BLaER1 (cell line): ENCODE measurements around the gene EPHB2.
A peak's percentile ranks its signal among the peaks of the same experiment; 100 is the strongest.

Experiments
- H3K27ac ChIP-seq: shearing (Covaris generic); formaldehyde crosslinking; 2 replicates; pipeline ENCODE4 v1.8.1; 2022
- H3K27me3 ChIP-seq: shearing (Covaris generic); formaldehyde crosslinking; 2 replicates; pipeline ENCODE4 v1.8.1; 2022
- H3K36me3 ChIP-seq: shearing (Covaris generic); formaldehyde crosslinking; 2 replicates; pipeline ENCODE4 v1.8.1; 2022
- H3K4me1 ChIP-seq: shearing (Covaris generic); formaldehyde crosslinking; 2 replicates; pipeline ENCODE4 v1.8.1; 2022
- H3K4me2 ChIP-seq: shearing (Covaris generic); formaldehyde crosslinking; 2 replicates; pipeline ENCODE4 v1.8.1; 2022
- H3K4me3 ChIP-seq: shearing (Covaris generic); formaldehyde crosslinking; 2 replicates; pipeline ENCODE4 v1.8.1; 2022
- H3K9ac ChIP-seq: shearing (Covaris generic); formaldehyde crosslinking; 2 replicates; pipeline ENCODE4 v1.8.1; 2022
- H3K9me3 ChIP-seq: shearing (Covaris generic); formaldehyde crosslinking; 2 replicates; pipeline ENCODE4 v1.8.1; 2022
- H4K20me1 ChIP-seq: shearing (Covaris generic); formaldehyde crosslinking; 2 replicates; pipeline ENCODE4 v1.8.1; 2022
- Cebpa-rat ChIP-seq: shearing (Covaris generic); IDR thresholded peaks from 2 replicates; pipeline ENCODE4 v1.8.1; 2022

EPHB2 gene

GRCh38 chr1:22876359-22877111 is 165.9 kb downstream of the EPHB2 start:
- no peak overlapping the region for H3K9ac ChIP-seq
- no peak overlapping the region for H3K27ac ChIP-seq
- no peaks in the 10 kb centered on the region for H3K9me3 ChIP-seq
- H4K20me1 ChIP-seq = no peaks in the 10 kb centered on the region
- H3K36me3 ChIP-seq = no peaks in the 10 kb centered on the region
- no peak overlapping the region for H3K4me3 ChIP-seq
- no peaks in the 10 kb centered on the region for H3K27me3 ChIP-seq
- TF ChIP-seq Cebpa-rat = no peak
- H3K4me2 ChIP-seq = no peak overlapping the region
- H3K4me1 ChIP-seq = peaks cover 21% of the 10 kb centered on the region

GRCh38 chr1:22877112-22877915 is 166.7 kb downstream of the EPHB2 start:
- Histone ChIP-seq H4K20me1 (no peaks in the 10 kb centered on the region), H3K4me3 (no peak overlapping the region), H3K27me3 (no peaks in the 10 kb centered on the region), H3K36me3 (no peaks in the 10 kb centered on the region), H3K9ac (no peak overlapping the region), H3K4me1 (peaks cover 21% of the 10 kb centered on the region), H3K9me3 (no peaks in the 10 kb centered on the region), H3K4me2 (no peak overlapping the region), H3K27ac (no peak overlapping the region)
- TF ChIP-seq Cebpa-rat = no peak

GRCh38 chr1:22877980-22878379 is 167.3 kb downstream of the EPHB2 start:
- H3K9ac ChIP-seq = no peak overlapping the region
- no peak for TF ChIP-seq Cebpa-rat

GRCh38 chr1:22878626-22879025 is 168.0 kb downstream of the EPHB2 start:
- Histone ChIP-seq H3K4me1 (peaks cover 12% of the 10 kb centered on the region), H3K4me3 (no peak overlapping the region), H3K9me3 (no peaks in the 10 kb centered on the region), H3K36me3 (no peaks in the 10 kb centered on the region), H3K27me3 (no peaks in the 10 kb centered on the region), H3K9ac (no peak overlapping the region), H4K20me1 (no peaks in the 10 kb centered on the region), H3K4me2 (no peak overlapping the region), H3K27ac (no peak overlapping the region)
- no peak for TF ChIP-seq Cebpa-rat

More at GRCh38 chr1:22877980-22878379, 167.3 kb downstream of the EPHB2 start:
- H3K36me3 ChIP-seq = no peaks in the 10 kb centered on the region
- no peaks in the 10 kb centered on the region for H3K27me3 ChIP-seq
- H3K4me2 ChIP-seq = no peak overlapping the region
- no peaks in the 10 kb centered on the region for H3K9me3 ChIP-seq
- no peak overlapping the region for H3K4me3 ChIP-seq
- H3K27ac ChIP-seq = no peak overlapping the region
- H3K4me1 ChIP-seq = peaks cover 15% of the 10 kb centered on the region
- H4K20me1 ChIP-seq = no peaks in the 10 kb centered on the region

GRCh38 chr1:22879445-22879844 is 168.8 kb downstream of the EPHB2 start:
- Histone ChIP-seq H3K4me2 (peak overlapping the region; percentile 4; the same call in 1 of the 2 replicates), H3K4me3 (no peak overlapping the region), H3K36me3 (no peaks in the 10 kb centered on the region), H3K9ac (no peak overlapping the region), H3K9me3 (no peaks in the 10 kb centered on the region), H3K4me1 (peaks cover 12% of the 10 kb centered on the region), H3K27me3 (no peaks in the 10 kb centered on the region), H4K20me1 (no peaks in the 10 kb centered on the region), H3K27ac (no peak overlapping the region)
- no peak for TF ChIP-seq Cebpa-rat

GRCh38 chr1:22880174-22880601 is 169.5 kb downstream of the EPHB2 start:
- no peaks in the 10 kb centered on the region for H3K36me3 ChIP-seq
- TF ChIP-seq Cebpa-rat = no peak
- H3K4me3 ChIP-seq = no peak overlapping the region
- peak overlapping the region; percentile 4 for H3K4me2 ChIP-seq
- no peaks in the 10 kb centered on the region for H3K27me3 ChIP-seq
- H3K27ac ChIP-seq = no peak overlapping the region
- peaks cover 20% of the 10 kb centered on the region for H3K4me1 ChIP-seq
- no peaks in the 10 kb centered on the region for H4K20me1 ChIP-seq
- no peak overlapping the region for H3K9ac ChIP-seq
- H3K9me3 ChIP-seq = no peaks in the 10 kb centered on the region

- Histone ChIP-seq H3K9me3 (no peaks in the 10 kb centered on the region), H3K9ac (no peak overlapping the region), H3K4me1 (peaks cover 31% of the 10 kb centered on the region), H3K36me3 (no peaks in the 10 kb centered on the region), H3K4me2 (no peak overlapping the region), H4K20me1 (no peaks in the 10 kb centered on the region), H3K4me3 (no peak overlapping the region), H3K27ac (no peak overlapping the region), H3K27me3 (no peaks in the 10 kb centered on the region)
- no peak for TF ChIP-seq Cebpa-rat
Measured at GRCh38 chr1:22883406-22883805, 172.8 kb downstream of the EPHB2 start.

GRCh38 chr1:22884806-22885530 is 174.3 kb downstream of the EPHB2 start:
- Histone ChIP-seq H4K20me1 (no peaks in the 10 kb centered on the region), H3K27ac (peak overlapping the region; percentile 28; the same call in 1 of the 2 replicates), H3K9me3 (no peaks in the 10 kb centered on the region), H3K4me2 (peak overlapping the region; percentile 81), H3K9ac (no peak overlapping the region), H3K4me1 (peaks cover 25% of the 10 kb centered on the region), H3K36me3 (no peaks in the 10 kb centered on the region), H3K27me3 (no peaks in the 10 kb centered on the region), H3K4me3 (no peak overlapping the region; the same call in 1 of the 2 replicates)
- no peak for TF ChIP-seq Cebpa-rat

GRCh38 chr1:22886211-22886610 is 175.6 kb downstream of the EPHB2 start:
- H3K27ac ChIP-seq = no peak overlapping the region
- H3K9ac ChIP-seq = no peak overlapping the region
- peaks cover 19% of the 10 kb centered on the region for H3K4me1 ChIP-seq
- H3K27me3 ChIP-seq = no peaks in the 10 kb centered on the region
- no peak for TF ChIP-seq Cebpa-rat
- peak overlapping the region; percentile 81; the same call in 1 of the 2 replicates for H3K4me2 ChIP-seq
- no peaks in the 10 kb centered on the region for H4K20me1 ChIP-seq
- H3K9me3 ChIP-seq = no peaks in the 10 kb centered on the region
- no peaks in the 10 kb centered on the region for H3K36me3 ChIP-seq
- no peak overlapping the region for H3K4me3 ChIP-seq

GRCh38 chr1:22887491-22887890 is 176.9 kb downstream of the EPHB2 start:
- no peak overlapping the region for H3K4me2 ChIP-seq
- H3K27me3 ChIP-seq = no peaks in the 10 kb centered on the region
- H3K9me3 ChIP-seq = no peaks in the 10 kb centered on the region
- no peaks in the 10 kb centered on the region for H4K20me1 ChIP-seq
- no peak overlapping the region for H3K9ac ChIP-seq
- H3K27ac ChIP-seq = no peak overlapping the region
- no peak overlapping the region for H3K4me3 ChIP-seq
- peaks cover 20% of the 10 kb centered on the region for H3K4me1 ChIP-seq
- TF ChIP-seq Cebpa-rat = no peak
- H3K36me3 ChIP-seq = no peaks in the 10 kb centered on the region
